ENCODE results near the gene LENG1. TPM values are rescaled to one million over a fixed set of nuclear protein-coding genes. Genes with fewer than 3 reads are reported as not detected.

Gene LENG1
- total and polyA plus RNA-seq, 2 donors, result 11.9 to 12.1 TPM

- Histone ChIP-seq H3K4me1 (ENCODE audit: control insufficient read depth in 2 of 2, insufficient read depth in 2 of 2, low read length in 2 of 2) (peaks cover 21 to 26% of the 10 kb centered on the region in 2 donors), H3K27me3 (ENCODE audit: control insufficient read depth in 2 of 2, insufficient read depth in 1 of 2, low read length in 1 of 2) (no peaks in the 10 kb centered on the region), H3K9me3 (ENCODE audit: control insufficient read depth in 2 of 2, insufficient read depth in 1 of 2, low read length in 1 of 2) (no peaks in the 10 kb centered on the region), H3K27ac (ENCODE audit: low read depth in 1 of 2, low read length in 1 of 2) (no peak overlapping the region), H3K36me3 (ENCODE audit: control insufficient read depth in 2 of 2, insufficient read depth in 2 of 2, low read length in 1 of 2) (peaks cover 61 to 70% of the 10 kb centered on the region in 2 donors), H3K4me3 (ENCODE audit: low read length in 2 of 2) (no peak overlapping the region)
- no peak for DNase-seq (ENCODE audit: low read depth in 6 of 9, low spot score in 9 of 9)
- 96% methylated on average over 3 of the region's 3 CpGs for WGBS
Measured at GRCh38 chr19:54141356-54141755, 18.2 kb downstream of the LENG1 start.

GRCh38 chr19:54138489-54139256 lies 20.8 kb downstream of the LENG1 start:
- peaks cover 0 to under 1% of the 10 kb centered on the region in 2 donors for H3K9me3 ChIP-seq (ENCODE audit: control insufficient read depth in 2 of 2, insufficient read depth in 1 of 2, low read length in 1 of 2)
- H3K27ac ChIP-seq (ENCODE audit: low read depth in 1 of 2, low read length in 1 of 2), result no peak overlapping the region
- H3K36me3 ChIP-seq (ENCODE audit: control insufficient read depth in 2 of 2, insufficient read depth in 2 of 2, low read length in 1 of 2), result peaks cover 34 to 43% of the 10 kb centered on the region in 2 donors
- H3K4me3 ChIP-seq (ENCODE audit: low read length in 2 of 2), result peak overlapping the region; percentile 69 to 98
- no peak for DNase-seq (ENCODE audit: low read depth in 6 of 9, low spot score in 9 of 9)
- H3K27me3 ChIP-seq (ENCODE audit: control insufficient read depth in 2 of 2, insufficient read depth in 1 of 2, low read length in 1 of 2), result peaks cover 0 to 4% of the 10 kb centered on the region in 2 donors
- WGBS, result 53% methylated on average over 31 of the region's 31 CpGs
- H3K4me1 ChIP-seq (ENCODE audit: control insufficient read depth in 2 of 2, insufficient read depth in 2 of 2, low read length in 2 of 2), result peaks cover 28 to 33% of the 10 kb centered on the region in 2 donors

GRCh38 chr19:54137699-54138488 lies 21.6 kb downstream of the LENG1 start, which contains the start of gene CNOT3:
CNOT3 (plus strand) TSS chr19:54137762; CDS start chr19:54142979, 5,217 bp downstream.
- Histone ChIP-seq H3K4me1 (ENCODE audit: control insufficient read depth in 2 of 2, insufficient read depth in 2 of 2, low read length in 2 of 2) (peaks cover 28 to 33% of the 10 kb centered on the region in 2 donors), H3K27me3 (ENCODE audit: control insufficient read depth in 2 of 2, insufficient read depth in 1 of 2, low read length in 1 of 2) (peaks cover 0 to 4% of the 10 kb centered on the region in 2 donors), H3K27ac (ENCODE audit: low read depth in 1 of 2, low read length in 1 of 2) (peak within 1 kb of the TSS; percentile 82 to 87), H3K9me3 (ENCODE audit: control insufficient read depth in 2 of 2, insufficient read depth in 1 of 2, low read length in 1 of 2) (peaks cover 2 to 4% of the 10 kb centered on the region in 2 donors), H3K36me3 (ENCODE audit: control insufficient read depth in 2 of 2, insufficient read depth in 2 of 2, low read length in 1 of 2) (peaks cover 26 to 35% of the 10 kb centered on the region in 2 donors), H3K4me3 (ENCODE audit: low read length in 2 of 2) (peak within 1 kb of the TSS; percentile 69 to 98)
- WGBS, result under 1% methylated on average over 103 of the region's 103 CpGs
- DNase-seq (ENCODE audit: low read depth in 6 of 9, low spot score in 9 of 9), result peak in 2 of 9 donors; percentile 18 to 42

GRCh38 chr19:54136864-54137698 lies 22.4 kb downstream of the LENG1 start:
- DNase-seq (ENCODE audit: low read depth in 6 of 9, low spot score in 9 of 9), result peak; percentile 97 to 100 (median 99)
- Histone ChIP-seq H3K9me3 (ENCODE audit: control insufficient read depth in 2 of 2, insufficient read depth in 1 of 2, low read length in 1 of 2) (peaks cover 2 to 4% of the 10 kb centered on the region in 2 donors), H3K27ac (ENCODE audit: low read depth in 1 of 2, low read length in 1 of 2) (peak overlapping the region; percentile 82 to 87), H3K36me3 (ENCODE audit: control insufficient read depth in 2 of 2, insufficient read depth in 2 of 2, low read length in 1 of 2) (peaks cover 22 to 27% of the 10 kb centered on the region in 2 donors), H3K4me3 (ENCODE audit: low read length in 2 of 2) (peak overlapping the region; percentile 69 to 98), H3K4me1 (ENCODE audit: control insufficient read depth in 2 of 2, insufficient read depth in 2 of 2, low read length in 2 of 2) (peaks cover 28 to 33% of the 10 kb centered on the region in 2 donors), H3K27me3 (ENCODE audit: control insufficient read depth in 2 of 2, insufficient read depth in 1 of 2, low read length in 1 of 2) (peaks cover 0 to 4% of the 10 kb centered on the region in 2 donors)
- WGBS, result under 1% methylated on average over 46 of the region's 46 CpGs

- peak overlapping the region; percentile 62 to 82 for H3K27ac ChIP-seq (ENCODE audit: low read depth in 1 of 2, low read length in 1 of 2)
- H3K36me3 ChIP-seq (ENCODE audit: control insufficient read depth in 2 of 2, insufficient read depth in 2 of 2, low read length in 1 of 2), result peaks cover 21 to 23% of the 10 kb centered on the region in 2 donors
- peaks cover 28 to 33% of the 10 kb centered on the region in 2 donors for H3K4me1 ChIP-seq (ENCODE audit: control insufficient read depth in 2 of 2, insufficient read depth in 2 of 2, low read length in 2 of 2)
- peaks cover 0 to 4% of the 10 kb centered on the region in 2 donors for H3K27me3 ChIP-seq (ENCODE audit: control insufficient read depth in 2 of 2, insufficient read depth in 1 of 2, low read length in 1 of 2)
- peak in 1 of 9 donors; percentile 19 for DNase-seq (ENCODE audit: low read depth in 6 of 9, low spot score in 9 of 9)
- H3K4me3 ChIP-seq (ENCODE audit: low read length in 2 of 2), result peak overlapping the region; percentile 47 to 56
- peaks cover 2 to 4% of the 10 kb centered on the region in 2 donors for H3K9me3 ChIP-seq (ENCODE audit: control insufficient read depth in 2 of 2, insufficient read depth in 1 of 2, low read length in 1 of 2)
- 7% methylated on average over 30 of the region's 30 CpGs for WGBS
Measured at GRCh38 chr19:54136086-54136863, 23.2 kb downstream of the LENG1 start.

GRCh38 chr19:54133957-54134590 lies 25.4 kb downstream of the LENG1 start:
- H3K9me3 ChIP-seq (ENCODE audit: control insufficient read depth in 2 of 2, insufficient read depth in 1 of 2, low read length in 1 of 2), result peaks cover 2 to 4% of the 10 kb centered on the region in 2 donors
- DNase-seq (ENCODE audit: low read depth in 6 of 9, low spot score in 9 of 9), result no peak
- H3K36me3 ChIP-seq (ENCODE audit: control insufficient read depth in 2 of 2, insufficient read depth in 2 of 2, low read length in 1 of 2), result peaks cover 20 to 23% of the 10 kb centered on the region in 2 donors
- no peak overlapping the region for H3K4me3 ChIP-seq (ENCODE audit: low read length in 2 of 2)
- peaks cover 0 to 4% of the 10 kb centered on the region in 2 donors for H3K27me3 ChIP-seq (ENCODE audit: control insufficient read depth in 2 of 2, insufficient read depth in 1 of 2, low read length in 1 of 2)
- peaks cover 18 to 19% of the 10 kb centered on the region in 2 donors for H3K4me1 ChIP-seq (ENCODE audit: control insufficient read depth in 2 of 2, insufficient read depth in 2 of 2, low read length in 2 of 2)
- WGBS, result 79% methylated on average over 2 of the region's 2 CpGs
- H3K27ac ChIP-seq (ENCODE audit: low read depth in 1 of 2, low read length in 1 of 2), result no peak overlapping the region

- Histone ChIP-seq H3K27me3 (ENCODE audit: control insufficient read depth in 2 of 2, insufficient read depth in 1 of 2, low read length in 1 of 2) (peaks cover 0 to 4% of the 10 kb centered on the region in 2 donors), H3K9me3 (ENCODE audit: control insufficient read depth in 2 of 2, insufficient read depth in 1 of 2, low read length in 1 of 2) (peaks cover 2 to 4% of the 10 kb centered on the region in 2 donors), H3K27ac (ENCODE audit: low read depth in 1 of 2, low read length in 1 of 2) (no peak overlapping the region), H3K36me3 (ENCODE audit: control insufficient read depth in 2 of 2, insufficient read depth in 2 of 2, low read length in 1 of 2) (peaks cover 26 to 27% of the 10 kb centered on the region in 2 donors), H3K4me3 (ENCODE audit: low read length in 2 of 2) (no peak overlapping the region), H3K4me1 (ENCODE audit: control insufficient read depth in 2 of 2, insufficient read depth in 2 of 2, low read length in 2 of 2) (peaks cover 12 to 13% of the 10 kb centered on the region in 2 donors)
- DNase-seq (ENCODE audit: low read depth in 6 of 9, low spot score in 9 of 9), result peak in 2 of 9 donors; percentile 55 to 60
- WGBS, result 94% methylated on average over 10 of the region's 10 CpGs
Measured at GRCh38 chr19:54133312-54133956, 26.1 kb downstream of the LENG1 start.
